ENCODE measurements around the gene PCDH11X.
"Not testable (repeated sequence)": the region's sequence is repeated elsewhere in the genome, so short reads cannot be mapped to it uniquely, and the experiment has no call there.

DNA sequence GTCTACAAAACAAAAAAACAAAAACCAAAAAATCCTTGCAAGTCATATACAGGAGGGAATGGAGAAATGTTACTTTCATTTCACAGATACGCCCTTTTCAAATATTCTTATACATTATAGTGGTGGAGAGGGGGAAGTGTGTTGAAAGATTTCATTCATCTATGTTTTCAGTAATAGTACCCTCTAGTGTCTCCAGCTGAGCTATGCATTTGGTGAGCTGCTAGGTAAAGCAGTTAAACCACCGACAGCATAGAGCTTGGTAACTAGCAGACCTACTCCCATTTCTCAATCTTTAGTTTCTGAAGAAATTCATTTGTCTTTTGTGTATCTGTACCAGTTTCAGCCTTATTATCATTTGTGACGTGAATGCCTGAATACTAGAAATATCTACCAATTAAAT, 5.2 kb upstream of the PCDH11X start:
- TF ChIP-seq CTCF (IDR thresholded peaks at IDR 0.05 in 4 of 5, conservative IDR thresholded peaks at IDR 0.05 in 1 of 5); POLR2A (IDR thresholded peaks at IDR 0.05): not testable (repeated sequence)
